ENCODE measurements around the gene FREY1.

FREY1 gene

DNA sequence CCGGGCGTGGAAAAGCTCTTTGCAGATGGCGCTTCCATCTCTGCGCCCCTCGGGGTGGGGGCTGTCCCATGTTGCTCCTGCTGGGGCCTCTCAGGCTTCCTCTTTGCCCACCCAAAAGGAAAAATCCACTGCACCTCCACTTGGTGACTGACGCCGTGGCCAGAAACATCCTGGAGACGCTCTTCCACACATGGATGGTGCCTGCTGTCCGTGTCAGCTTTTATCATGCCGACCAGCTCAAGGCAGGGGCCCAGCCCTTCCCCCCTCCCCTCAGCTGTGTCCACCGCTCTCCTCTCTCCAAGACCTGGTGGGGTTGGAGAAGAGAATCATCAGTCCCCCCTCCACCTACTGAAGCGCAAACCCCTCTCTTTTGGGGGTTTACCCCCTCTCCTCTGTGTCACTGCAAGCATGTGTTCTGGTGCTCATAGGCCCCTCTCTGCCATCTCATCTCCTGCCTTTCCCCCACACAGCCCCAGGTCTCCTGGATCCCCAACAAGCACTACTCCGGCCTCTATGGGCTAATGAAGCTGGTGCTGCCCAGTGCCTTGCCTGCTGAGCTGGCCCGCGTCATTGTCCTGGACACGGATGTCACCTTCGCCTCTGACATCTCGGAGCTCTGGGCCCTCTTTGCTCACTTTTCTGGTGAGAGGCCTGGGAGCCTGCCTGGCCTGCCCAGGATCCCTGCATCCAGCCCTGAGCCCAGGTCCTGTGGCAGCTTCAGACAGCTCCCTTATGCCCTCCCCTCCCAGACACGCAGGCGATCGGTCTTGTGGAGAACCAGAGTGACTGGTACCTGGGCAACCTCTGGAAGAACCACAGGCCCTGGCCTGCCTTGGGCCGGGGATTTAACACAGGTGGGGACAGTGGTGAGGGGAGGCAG is 17.2 kb upstream of the FREY1 start:
- Mint-ChIP-seq H3K27me3 (peaks cover 16% of the 10 kb centered on the region), H3K36me3 (ENCODE audit: low read depth) (no peaks in the 10 kb centered on the region), H3K27ac (peak overlapping the region; percentile 61), H3K4me1 (ENCODE audit: low read depth) (peaks cover 26% of the 10 kb centered on the region), H3K4me3 (no peak overlapping the region), H3K9me3 (no peaks in the 10 kb centered on the region)
- peak; percentile 28 for DNase-seq

DNA sequence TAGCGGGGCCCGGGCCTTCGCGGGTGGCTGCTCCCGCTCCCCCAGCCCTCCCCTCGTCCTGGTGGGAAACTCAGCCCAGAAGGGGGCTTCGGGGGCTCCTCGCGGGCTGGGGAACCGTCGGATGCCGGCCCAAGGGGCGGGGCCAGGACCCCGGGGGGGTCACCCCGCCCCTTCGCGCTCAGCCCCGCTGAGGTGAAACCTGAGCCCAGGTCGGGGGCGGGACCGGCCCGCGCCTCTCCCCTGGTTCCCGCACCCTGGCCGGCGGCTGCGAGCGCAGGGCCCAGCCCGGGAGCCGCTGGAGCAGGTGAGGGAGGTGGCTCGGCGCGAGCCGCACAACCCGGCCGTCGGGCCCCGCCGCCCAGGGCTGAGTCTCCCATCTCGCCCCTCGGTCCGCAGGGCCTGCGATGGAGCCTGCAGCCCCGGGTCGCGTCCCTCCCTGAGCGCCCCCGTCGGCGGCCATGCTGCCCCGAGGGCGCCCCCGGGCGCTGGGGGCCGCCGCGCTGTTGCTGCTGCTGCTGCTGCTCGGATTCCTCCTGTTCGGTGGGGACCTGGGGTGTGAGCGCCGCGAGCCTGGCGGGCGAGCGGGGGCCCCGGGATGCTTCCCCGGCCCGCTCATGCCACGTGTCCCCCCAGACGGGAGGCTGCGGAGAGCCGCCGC is 15.5 kb upstream of the FREY1 start, which contains the start of gene LARGE2:
LARGE2 (plus strand) TSS at position 232 of the 658 bp plus-strand sequence; CDS start at position 459, 227 bp downstream.
- H3K4me1 Mint-ChIP-seq (ENCODE audit: low read depth) = peaks cover 32% of the 10 kb centered on the region
- H3K27me3 Mint-ChIP-seq = peaks cover 16% of the 10 kb centered on the region
- peak within 1 kb of the TSS; percentile 66 for H3K4me3 Mint-ChIP-seq
- H3K27ac Mint-ChIP-seq = peak within 1 kb of the TSS; percentile 79
- no peaks in the 10 kb centered on the region for H3K9me3 Mint-ChIP-seq
- peaks cover 7% of the 10 kb centered on the region for H3K36me3 Mint-ChIP-seq (ENCODE audit: low read depth)
- peak; percentile 54 for DNase-seq

DNA sequence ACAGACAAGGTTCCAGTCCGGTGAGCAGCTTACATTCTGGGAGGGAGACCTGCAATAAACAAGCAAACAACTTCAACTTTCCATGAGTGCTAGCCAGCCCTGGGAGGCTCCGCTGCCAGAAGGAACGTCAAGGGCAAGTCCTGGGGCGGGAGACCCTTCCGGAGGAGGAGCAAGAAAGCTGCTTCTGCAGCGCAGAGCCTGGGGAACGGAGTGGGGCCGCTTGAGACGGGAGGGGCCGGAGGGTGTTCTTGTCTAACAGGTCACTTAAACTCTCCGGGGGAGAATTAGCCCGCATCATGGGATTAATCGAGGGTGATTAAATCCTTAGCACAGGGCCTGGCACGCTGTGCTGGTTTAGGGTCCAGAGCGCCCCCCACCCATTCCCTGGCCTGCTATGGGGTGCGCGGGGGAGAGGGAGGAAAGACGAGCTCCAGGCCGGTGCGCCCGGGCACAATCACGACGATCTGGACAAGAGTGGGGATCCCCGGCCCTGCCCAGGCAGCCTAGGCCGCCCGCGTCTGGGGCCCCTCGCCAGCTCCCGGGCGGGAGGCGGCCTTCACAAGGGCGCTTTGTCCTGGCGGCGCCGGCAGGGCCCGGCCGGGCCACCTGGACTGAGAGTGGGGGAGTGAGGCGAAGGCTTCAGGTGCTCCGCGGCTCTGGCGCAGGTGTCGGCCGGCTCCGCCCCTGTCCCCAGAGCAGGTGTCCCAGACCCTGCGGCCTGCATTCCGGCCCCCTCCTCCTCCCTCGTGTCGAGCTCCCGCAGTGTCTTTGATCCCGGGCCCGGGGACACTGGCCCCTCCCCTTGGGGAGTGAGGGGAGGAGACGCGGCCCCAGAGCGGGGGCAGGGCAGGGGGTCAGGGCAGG is 14.7 kb upstream of the FREY1 start:
- Mint-ChIP-seq H3K36me3 (ENCODE audit: low read depth) (peaks cover 10% of the 10 kb centered on the region), H3K27me3 (peaks cover 16% of the 10 kb centered on the region), H3K27ac (peak overlapping the region; percentile 44), H3K9me3 (no peaks in the 10 kb centered on the region), H3K4me3 (peak overlapping the region; percentile 24), H3K4me1 (ENCODE audit: low read depth) (peaks cover 28% of the 10 kb centered on the region)
- DNase-seq = peak; percentile 46

DNA sequence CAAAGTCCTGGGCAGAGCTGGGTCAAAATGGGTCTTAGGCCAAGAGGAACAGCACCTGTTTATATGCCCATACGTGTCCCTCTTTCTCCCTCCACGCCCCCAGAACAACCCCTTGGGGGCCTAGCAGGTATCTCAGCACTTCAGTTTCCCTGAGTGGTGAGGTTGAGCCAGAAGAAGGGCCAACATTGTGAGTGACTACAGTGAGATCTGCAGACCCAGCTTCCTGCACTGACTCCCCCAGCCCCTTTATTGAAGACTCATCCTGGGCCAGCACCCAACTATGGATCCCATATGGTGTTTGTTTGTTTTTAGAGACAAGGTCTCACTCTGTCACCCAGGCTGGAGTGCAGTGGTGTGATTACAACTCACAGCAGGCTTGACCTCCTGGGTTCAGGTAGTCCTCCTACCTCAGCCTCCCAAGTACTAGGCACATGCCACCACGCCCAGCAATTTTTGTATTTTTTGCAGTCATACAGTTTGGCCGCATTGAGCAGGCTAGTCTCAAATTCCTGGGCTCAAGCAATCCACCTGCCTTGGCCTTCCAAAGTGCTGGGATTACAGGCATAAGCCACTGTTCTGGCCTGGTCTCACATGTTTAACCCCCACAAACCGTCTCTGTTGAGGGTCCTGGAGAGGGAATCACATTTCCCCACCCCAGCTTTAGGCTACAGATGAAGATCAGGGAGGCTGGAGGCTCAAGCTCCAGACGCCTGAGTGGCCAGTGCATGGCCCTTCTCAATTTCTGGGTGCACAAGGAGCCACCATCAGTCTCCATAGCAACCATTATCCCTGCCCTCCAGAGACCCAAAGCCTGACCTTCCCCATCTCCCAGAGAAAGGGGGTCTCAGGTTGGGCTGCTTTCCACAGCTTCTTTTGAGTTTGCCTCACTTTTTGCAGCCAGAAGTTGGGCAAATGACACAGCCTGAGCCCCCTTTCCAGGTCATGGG is 13.7 kb upstream of the FREY1 start:
- no peak overlapping the region for H3K27ac Mint-ChIP-seq
- H3K4me3 Mint-ChIP-seq = no peak overlapping the region
- H3K4me1 Mint-ChIP-seq (ENCODE audit: low read depth) = peaks cover 37% of the 10 kb centered on the region

DNA sequence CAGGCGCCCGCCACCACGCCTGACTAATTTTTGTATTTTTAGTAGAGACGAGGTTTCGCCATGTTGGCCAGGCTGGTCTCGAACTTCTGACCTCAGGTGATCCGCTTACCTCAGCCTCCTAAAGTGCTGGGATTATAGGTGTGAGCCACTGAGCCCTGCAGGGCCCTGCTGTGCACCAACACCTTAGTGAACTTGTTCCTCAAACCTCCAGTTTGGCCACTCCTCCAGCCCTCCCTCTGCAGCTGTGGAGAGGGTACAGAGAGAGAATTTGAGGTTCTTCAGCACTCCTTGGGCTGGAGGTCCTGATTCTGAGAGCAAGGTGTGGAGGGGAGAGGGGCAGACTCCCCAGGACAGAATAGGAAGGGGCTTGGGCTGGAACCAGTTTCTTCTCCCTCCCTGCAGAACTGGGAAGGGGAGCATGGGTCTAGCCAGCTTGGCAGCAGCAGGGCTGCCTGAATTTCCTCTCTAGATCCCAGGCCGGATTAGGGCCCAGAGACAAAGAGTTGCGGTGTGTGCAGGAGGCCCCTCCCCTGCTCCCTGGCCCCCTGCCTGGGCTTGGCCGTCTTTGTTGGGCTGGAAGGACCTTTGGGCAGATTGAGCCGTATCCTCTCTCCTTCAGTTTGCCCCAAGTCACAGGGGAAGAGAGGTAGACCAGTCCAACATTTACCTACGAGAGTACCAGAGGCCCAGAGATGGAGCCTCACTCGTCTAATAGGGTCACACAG is 12.9 kb upstream of the FREY1 start:
- Mint-ChIP-seq H3K27me3 (peaks cover 16% of the 10 kb centered on the region), H3K9me3 (no peaks in the 10 kb centered on the region), H3K27ac (no peak overlapping the region), H3K36me3 (ENCODE audit: low read depth) (peaks cover 25% of the 10 kb centered on the region), H3K4me1 (ENCODE audit: low read depth) (peaks cover 43% of the 10 kb centered on the region), H3K4me3 (no peak overlapping the region)
- peak; percentile 25 for DNase-seq

More for the DNA sequence above, 13.7 kb upstream of the FREY1 start:
- peaks cover 17% of the 10 kb centered on the region for H3K36me3 Mint-ChIP-seq (ENCODE audit: low read depth)
- H3K9me3 Mint-ChIP-seq = no peaks in the 10 kb centered on the region
- peaks cover 16% of the 10 kb centered on the region for H3K27me3 Mint-ChIP-seq
- peak; percentile 27 for DNase-seq

DNA sequence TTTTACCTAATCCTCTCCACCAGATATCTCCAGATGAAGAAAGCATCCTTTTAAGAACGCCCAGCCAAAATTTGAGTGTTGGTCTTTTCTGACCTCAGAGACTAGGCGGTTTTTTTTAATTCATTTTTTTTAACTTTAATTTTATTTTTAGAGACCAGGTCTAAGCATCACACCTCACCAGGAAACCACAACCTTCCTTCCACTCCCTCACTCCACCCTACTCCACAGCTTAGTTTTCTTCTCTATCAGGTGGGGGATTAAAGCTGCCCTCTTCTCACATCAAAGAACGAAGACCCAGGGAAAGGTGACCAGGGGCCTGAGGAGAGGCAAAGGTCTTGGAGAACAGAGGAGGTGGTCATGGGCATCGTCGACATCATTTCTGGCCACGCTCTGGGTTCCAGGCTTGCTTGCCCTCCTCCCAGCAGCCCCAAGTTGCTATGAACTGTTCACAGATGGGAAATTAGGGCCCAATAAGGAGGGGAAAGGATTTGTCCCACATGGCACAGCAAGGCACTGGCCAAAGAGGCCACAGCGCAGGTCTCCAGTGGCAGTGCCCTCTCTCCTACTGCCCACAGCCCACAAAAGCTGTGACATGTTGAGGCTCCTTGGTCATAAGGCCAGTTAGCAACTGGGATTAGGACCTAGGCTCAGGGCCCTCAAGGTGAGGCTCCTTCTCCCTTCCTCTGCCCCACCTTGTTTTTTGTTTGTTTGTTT is 12.0 kb upstream of the FREY1 start:
- peaks cover 12% of the 10 kb centered on the region for H3K27me3 Mint-ChIP-seq
- peaks cover 34% of the 10 kb centered on the region for H3K36me3 Mint-ChIP-seq (ENCODE audit: low read depth)
- peaks cover 42% of the 10 kb centered on the region for H3K4me1 Mint-ChIP-seq (ENCODE audit: low read depth)
- peak overlapping the region; percentile 90 for H3K4me3 Mint-ChIP-seq
- DNase-seq = no peak
- H3K27ac Mint-ChIP-seq = peak overlapping the region; percentile 99
- H3K9me3 Mint-ChIP-seq = no peaks in the 10 kb centered on the region

DNA sequence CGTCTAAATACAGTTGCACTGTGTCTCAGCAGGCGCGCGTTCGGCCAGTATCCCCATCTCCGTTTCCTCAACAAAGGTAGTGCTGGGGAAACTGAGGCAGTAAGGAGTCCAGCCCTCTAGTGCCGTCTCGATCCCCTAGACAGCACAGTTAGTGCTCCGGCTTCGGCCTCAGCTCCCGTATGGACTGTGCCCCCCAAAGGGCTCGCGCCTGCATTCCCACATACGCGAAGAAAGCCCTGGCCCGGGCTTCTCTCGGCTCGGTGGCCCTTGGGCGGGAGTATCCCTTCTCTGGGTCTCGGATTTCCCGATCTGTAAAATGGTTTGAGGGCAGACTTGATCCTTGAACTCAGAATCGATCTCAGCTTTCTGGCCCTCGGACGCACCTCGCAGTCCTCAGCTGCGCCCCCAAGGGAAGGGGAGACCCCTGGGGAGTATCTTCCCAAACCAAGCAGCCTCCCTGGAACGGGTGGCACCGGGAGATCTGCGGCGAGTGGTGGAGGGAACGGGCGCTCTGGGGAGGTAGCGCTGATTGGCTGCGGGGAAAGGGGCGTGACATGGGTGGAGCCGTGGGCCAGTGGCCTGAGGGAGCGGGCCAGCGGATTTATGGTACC is 11.4 kb upstream of the FREY1 start:
- Mint-ChIP-seq H3K4me1 (ENCODE audit: low read depth) (peaks cover 39% of the 10 kb centered on the region), H3K27me3 (peaks cover 8% of the 10 kb centered on the region), H3K27ac (peak overlapping the region; percentile 99), H3K4me3 (peak overlapping the region; percentile 90), H3K9me3 (no peaks in the 10 kb centered on the region), H3K36me3 (ENCODE audit: low read depth) (peaks cover 41% of the 10 kb centered on the region)
- peak; percentile 77 for DNase-seq

DNA sequence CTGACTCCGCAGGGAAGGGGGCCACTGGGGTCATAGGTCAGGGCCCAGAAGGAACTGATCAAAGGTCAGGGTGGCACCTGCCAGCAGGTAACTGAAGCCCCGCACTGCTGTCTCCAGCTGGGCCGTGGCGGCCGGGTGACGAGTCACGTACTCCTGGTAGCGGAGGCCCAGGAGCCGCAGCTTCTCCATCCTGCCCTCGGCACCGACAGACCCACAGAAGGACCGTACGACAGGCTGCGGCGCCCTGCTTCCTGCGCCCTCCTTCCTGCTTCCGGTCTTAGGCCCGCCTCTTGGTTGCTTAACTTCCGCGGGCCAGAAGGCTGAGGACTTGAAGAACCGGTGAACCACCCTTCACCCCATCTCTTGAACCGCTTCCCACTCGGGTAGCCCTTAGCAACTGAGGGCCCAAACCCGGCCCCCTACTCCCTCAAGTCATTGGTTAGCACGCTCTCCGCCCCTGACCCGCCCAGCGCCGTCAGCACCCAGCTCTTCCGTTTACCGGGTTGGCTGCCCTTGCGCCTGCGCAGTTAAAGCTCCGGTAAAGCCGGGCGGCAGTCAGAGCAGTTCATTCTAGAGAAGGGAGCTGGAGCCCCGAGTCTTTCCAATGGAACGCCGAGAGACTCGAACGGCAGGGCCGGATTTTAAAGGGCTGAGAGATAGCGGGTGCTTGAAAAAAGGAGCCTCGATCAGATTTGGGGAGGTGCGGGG is 10.7 kb upstream of the FREY1 start, which contains the start of gene PEX16:
PEX16 (minus strand) TSS at position 255 of the 708 bp plus-strand sequence; CDS start at position 189, 66 bp downstream.
- Mint-ChIP-seq H3K4me3 (peak within 1 kb of the TSS; percentile 90), H3K36me3 (ENCODE audit: low read depth) (peaks cover 46% of the 10 kb centered on the region), H3K27ac (peak within 1 kb of the TSS; percentile 99), H3K27me3 (peaks cover 5% of the 10 kb centered on the region), H3K9me3 (no peaks in the 10 kb centered on the region), H3K4me1 (ENCODE audit: low read depth) (peaks cover 36% of the 10 kb centered on the region)
- peak; percentile 92 for DNase-seq

DNA sequence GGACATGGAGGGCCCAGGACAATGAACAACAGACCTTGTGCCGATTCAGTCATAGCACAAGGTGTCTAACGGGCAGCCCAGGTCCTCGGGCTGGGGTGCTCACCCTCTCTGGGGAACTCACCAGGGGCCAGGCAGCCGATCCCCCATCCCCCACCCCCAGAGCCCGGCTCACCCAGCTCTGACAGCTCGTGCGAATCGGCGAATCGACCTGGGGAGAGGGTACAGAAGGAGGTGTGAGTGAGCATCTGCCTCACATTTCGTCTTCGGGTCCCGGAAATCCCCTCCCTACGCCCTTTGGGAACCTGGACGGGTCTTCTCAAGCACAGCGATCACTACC is 10.2 kb upstream of the FREY1 start:
- H3K27me3 Mint-ChIP-seq = peaks cover 5% of the 10 kb centered on the region
- peak overlapping the region; percentile 99 for H3K27ac Mint-ChIP-seq
- no peaks in the 10 kb centered on the region for H3K9me3 Mint-ChIP-seq
- peak overlapping the region; percentile 90 for H3K4me3 Mint-ChIP-seq
- peaks cover 46% of the 10 kb centered on the region for H3K36me3 Mint-ChIP-seq (ENCODE audit: low read depth)
- H3K4me1 Mint-ChIP-seq (ENCODE audit: low read depth) = peaks cover 36% of the 10 kb centered on the region
- no peak for DNase-seq

DNA sequence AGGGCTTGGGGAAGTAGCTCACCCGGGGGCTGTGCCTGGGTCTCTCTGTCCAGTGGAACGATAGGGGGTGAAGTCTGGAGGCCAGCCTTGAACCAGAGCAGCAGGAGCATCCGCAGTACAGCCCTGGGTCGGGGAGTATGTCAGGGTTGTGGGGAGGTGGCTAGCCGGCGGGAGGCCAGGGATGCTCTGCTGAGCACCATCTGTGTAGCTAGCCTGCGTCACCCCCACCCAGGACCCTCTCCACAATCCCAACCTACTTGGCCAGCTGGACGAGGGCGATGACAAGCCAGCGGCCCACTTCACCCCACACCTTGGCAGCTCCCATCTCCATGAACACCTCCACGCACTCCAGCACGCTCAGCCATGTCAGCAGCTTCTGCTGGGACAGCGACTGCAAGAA is 8.4 kb upstream of the FREY1 start:
- H3K4me1 Mint-ChIP-seq (ENCODE audit: low read depth) = peaks cover 32% of the 10 kb centered on the region
- no peak for DNase-seq
- H3K27me3 Mint-ChIP-seq = no peaks in the 10 kb centered on the region
- peak overlapping the region; percentile 90 for H3K27ac Mint-ChIP-seq
- H3K36me3 Mint-ChIP-seq (ENCODE audit: low read depth) = peaks cover 60% of the 10 kb centered on the region
- no peak overlapping the region for H3K4me3 Mint-ChIP-seq
- no peaks in the 10 kb centered on the region for H3K9me3 Mint-ChIP-seq

DNA sequence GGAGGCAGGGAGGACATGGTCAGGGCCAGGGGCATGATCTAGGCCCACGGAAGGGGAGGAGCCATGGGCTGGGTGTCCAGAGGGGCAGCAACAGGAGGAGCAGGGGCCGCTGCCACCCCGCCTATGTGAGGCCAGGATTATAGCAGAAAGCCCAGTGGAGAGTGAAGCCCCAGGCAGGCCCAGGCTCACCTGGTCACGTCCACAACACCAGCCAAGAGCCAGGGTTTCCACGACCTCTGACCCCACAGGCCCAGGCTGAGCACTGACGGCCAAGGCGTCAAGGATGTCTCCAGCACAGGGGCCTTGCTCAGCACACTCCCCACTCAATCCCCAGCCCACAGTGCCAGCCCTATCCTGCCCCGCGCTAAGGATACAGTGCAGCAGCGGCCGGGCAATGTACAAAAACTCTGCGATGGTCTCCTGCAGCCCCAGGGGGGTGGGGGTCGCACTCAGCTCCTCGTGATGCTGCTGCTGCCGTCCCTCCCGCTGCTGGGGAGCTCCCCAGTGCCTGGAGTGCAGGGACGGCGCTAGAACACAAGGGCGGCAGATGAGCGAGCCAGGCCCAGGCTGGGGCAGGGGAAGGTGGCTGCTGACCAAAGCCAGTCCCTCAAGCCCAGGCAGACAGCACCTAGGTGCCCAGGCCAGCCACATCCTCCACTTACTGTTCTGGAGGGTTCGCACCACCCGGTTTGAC is 7.0 kb upstream of the FREY1 start:
- Mint-ChIP-seq H3K9me3 (no peaks in the 10 kb centered on the region), H3K4me3 (no peak overlapping the region), H3K27me3 (no peaks in the 10 kb centered on the region), H3K4me1 (ENCODE audit: low read depth) (peaks cover 26% of the 10 kb centered on the region), H3K36me3 (ENCODE audit: low read depth) (peaks cover 72% of the 10 kb centered on the region), H3K27ac (no peak overlapping the region)
- no peak for DNase-seq

Data from activated T-cell treated with anti-CD3 and anti-CD28 coated beads, Interleukin-2, amount 50 U/mL, for 24 hours (primary cell).